Measurements from ENCODE around the gene ZNF277.
A peak's percentile ranks its signal among the peaks of the same experiment; 100 is the strongest.

DNA sequence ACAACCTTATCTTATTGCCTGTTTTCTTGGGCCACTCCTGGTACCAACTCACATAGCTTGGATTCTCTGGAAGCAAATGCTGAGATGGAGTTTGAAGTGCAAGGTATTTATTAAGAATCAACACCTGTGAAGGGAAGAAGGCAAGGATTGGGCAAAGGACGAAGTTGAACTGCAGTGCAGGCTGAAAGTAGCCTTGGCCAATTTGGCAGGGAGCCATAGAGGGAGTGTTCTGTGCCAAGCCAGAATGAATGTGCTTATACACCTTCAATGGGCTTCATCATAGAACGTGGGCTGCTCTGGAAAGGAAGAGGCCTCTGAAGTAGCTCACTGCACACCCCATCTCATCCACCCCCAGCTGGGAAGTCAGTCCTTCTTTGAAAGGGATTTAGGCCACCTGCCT is 163.9 kb downstream of the ZNF277 start:
- TF ChIP-seq YY1 (IDR thresholded peaks at IDR 0.05; ENCODE audit: low read depth) (no peak), EP300 (IDR thresholded peaks at IDR 0.05; ENCODE audit: borderline replicate concordance) (no peak), FOXM1 (IDR thresholded peaks at IDR 0.05; ENCODE audit: borderline replicate concordance, low read depth) (no peak), CREB1 (IDR thresholded peaks at IDR 0.05; ENCODE audit: low read depth) (no peak), REST (IDR thresholded peaks at IDR 0.05; ENCODE audit: low read depth) (no peak), TEAD4 (IDR thresholded peaks at IDR 0.05) (no peak), USF1 (IDR thresholded peaks at IDR 0.05) (no peak), TAF1 (IDR thresholded peaks at IDR 0.05; ENCODE audit: low read depth) (no peak), MAX (IDR thresholded peaks at IDR 0.05) (no peak), RAD21 (IDR thresholded peaks at IDR 0.05; ENCODE audit: low read depth) (no peak), NFIC (IDR thresholded peaks at IDR 0.05) (peak; percentile 83), CEBPB (IDR thresholded peaks at IDR 0.05) (no peak), TCF12 (IDR thresholded peaks at IDR 0.05; ENCODE audit: low read depth) (no peak), ZBTB7A (IDR thresholded peaks at IDR 0.05; ENCODE audit: low read depth) (no peak)
